ENCODE results near the gene CSF1R.

CSF1R gene

DNA sequence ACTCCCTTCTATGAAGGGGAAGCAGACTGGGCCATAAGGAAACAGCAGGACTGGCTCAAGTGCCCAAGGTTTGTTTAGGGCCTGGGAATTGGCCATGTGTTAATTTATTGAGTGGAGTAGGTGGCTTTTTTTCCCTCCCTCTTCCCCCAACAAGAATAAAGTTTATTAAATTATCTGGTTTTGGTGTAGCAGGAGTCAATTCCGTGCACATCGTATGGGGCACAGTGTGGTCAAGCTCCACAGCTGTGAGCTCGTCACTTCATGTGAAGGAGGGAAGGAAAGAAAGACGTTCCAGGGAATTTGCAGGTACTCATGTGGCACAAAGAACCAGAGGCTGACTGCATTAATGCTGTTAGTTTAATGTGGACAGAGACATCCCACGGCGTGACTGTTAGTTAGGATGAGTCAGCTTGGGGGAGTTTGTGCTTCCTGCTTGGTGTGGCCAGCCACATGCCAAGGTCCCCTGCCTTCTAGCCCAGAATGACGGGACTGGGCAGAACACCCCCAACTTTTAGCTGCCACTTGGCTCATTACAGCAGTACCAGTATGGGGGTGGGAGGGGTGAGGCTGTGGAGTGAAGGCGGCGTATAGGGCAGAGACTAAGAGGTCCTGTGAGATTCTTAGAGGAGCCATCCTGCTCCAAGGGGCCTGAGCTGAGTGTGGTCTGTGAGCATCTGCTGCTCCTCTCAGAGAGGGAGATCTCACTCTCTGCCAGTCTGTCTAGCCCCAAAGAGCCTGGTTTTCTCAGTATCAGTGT is 33.2 kb downstream of the CSF1R start:
- H3K4me3 ChIP-seq (ENCODE audit: low read depth, low read length): no peak overlapping the region
- H3K4me1 ChIP-seq (ENCODE audit: control insufficient read depth, insufficient read depth, low read length): no peaks in the 10 kb centered on the region
- CTCF ChIA-PET: no interaction called here
- peaks cover 16 to 83% of the 10 kb centered on the region in 2 experiments; a peak in 2 of 3 replicates for H3K36me3 ChIP-seq (ENCODE audit: control insufficient read depth in 2 of 2, insufficient read depth in 1 of 2, low read length in 2 of 2)
- TF ChIP-seq EGR2 (tag by site-specific recombination; IDR thresholded peaks at IDR 0.05; ENCODE audit: low read depth) (peak; percentile 31), PATZ1 (tag by site-specific recombination; IDR thresholded peaks at IDR 0.05) (no peak), ZFP69B (tag by site-specific recombination; IDR thresholded peaks at IDR 0.05) (no peak), ZNF510 (tag by site-specific recombination; IDR thresholded peaks at IDR 0.05; ENCODE audit: insufficient replicate concordance) (no peak), ZFHX2 (tag by site-specific recombination; conservative IDR thresholded peaks at IDR 0.05) (peak; percentile 52; the same call in 1 of the 2 replicates), ZNF621 (tag by site-specific recombination; IDR thresholded peaks at IDR 0.05) (no peak), GLIS2 (tag by site-specific recombination; IDR thresholded peaks at IDR 0.05) (peak; percentile 26; the same call in 1 of the 2 replicates)
- POLR2A ChIA-PET: no interaction called here
- H3K27ac ChIP-seq (ENCODE audit: extremely low read depth, low read depth, low read length): no peak overlapping the region
- no peaks in the 10 kb centered on the region for H3K9me3 ChIP-seq (ENCODE audit: control insufficient read depth, insufficient read depth, low read depth, low read length)

- Histone ChIP-seq H3K27ac (ENCODE audit: extremely low read depth, low read depth, low read length) (no peak overlapping the region), H3K9me3 (ENCODE audit: control insufficient read depth, insufficient read depth, low read depth, low read length) (no peaks in the 10 kb centered on the region), H3K4me1 (ENCODE audit: control insufficient read depth, insufficient read depth, low read length) (no peaks in the 10 kb centered on the region), H3K36me3 (ENCODE audit: control insufficient read depth in 2 of 2, insufficient read depth in 1 of 2, low read length in 2 of 2) (peaks cover 17 to 91% of the 10 kb centered on the region in 2 experiments; a peak in 2 of 3 replicates), H3K4me3 (ENCODE audit: low read depth, low read length) (no peak overlapping the region)
- TF ChIP-seq ZNF610 (tag by site-specific recombination; IDR thresholded peaks at IDR 0.05; ENCODE audit: borderline replicate concordance): no peak
- TF ChIP-seq PRDM1 (tag by site-specific recombination; IDR thresholded peaks at IDR 0.05): no peak
- TF ChIP-seq ZNF354C (tag by site-specific recombination; IDR thresholded peaks at IDR 0.05; ENCODE audit: borderline replicate concordance, low read depth): no peak
- TF ChIP-seq, protein P1, sequence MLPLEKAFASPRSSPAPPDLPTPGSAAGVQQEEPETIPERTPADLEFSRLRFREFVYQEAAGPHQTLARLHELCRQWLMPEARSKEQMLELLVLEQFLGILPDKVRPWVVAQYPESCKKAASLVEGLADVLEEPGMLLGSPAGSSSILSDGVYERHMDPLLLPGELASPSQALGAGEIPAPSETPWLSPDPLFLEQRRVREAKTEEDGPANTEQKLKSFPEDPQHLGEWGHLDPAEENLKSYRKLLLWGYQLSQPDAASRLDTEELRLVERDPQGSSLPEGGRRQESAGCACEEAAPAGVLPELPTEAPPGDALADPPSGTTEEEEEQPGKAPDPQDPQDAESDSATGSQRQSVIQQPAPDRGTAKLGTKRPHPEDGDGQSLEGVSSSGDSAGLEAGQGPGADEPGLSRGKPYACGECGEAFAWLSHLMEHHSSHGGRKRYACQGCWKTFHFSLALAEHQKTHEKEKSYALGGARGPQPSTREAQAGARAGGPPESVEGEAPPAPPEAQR (tag by site-specific recombination; IDR thresholded peaks at IDR 0.05): no peak
- TF ChIP-seq ZFP3 (tag by site-specific recombination; IDR thresholded peaks at IDR 0.05; ENCODE audit: low read depth): no peak
- no peak for TF ChIP-seq ZNF174 (tag by site-specific recombination; IDR thresholded peaks at IDR 0.05)
- TF ChIP-seq, protein P2, sequence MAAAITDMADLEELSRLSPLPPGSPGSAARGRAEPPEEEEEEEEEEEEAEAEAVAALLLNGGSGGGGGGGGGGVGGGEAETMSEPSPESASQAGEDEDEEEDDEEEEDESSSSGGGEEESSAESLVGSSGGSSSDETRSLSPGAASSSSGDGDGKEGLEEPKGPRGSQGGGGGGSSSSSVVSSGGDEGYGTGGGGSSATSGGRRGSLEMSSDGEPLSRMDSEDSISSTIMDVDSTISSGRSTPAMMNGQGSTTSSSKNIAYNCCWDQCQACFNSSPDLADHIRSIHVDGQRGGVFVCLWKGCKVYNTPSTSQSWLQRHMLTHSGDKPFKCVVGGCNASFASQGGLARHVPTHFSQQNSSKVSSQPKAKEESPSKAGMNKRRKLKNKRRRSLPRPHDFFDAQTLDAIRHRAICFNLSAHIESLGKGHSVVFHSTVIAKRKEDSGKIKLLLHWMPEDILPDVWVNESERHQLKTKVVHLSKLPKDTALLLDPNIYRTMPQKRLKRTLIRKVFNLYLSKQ (tag by site-specific recombination; IDR thresholded peaks at IDR 0.05; ENCODE audit: borderline replicate concordance): no peak
- TF ChIP-seq ZSCAN16 (tag by site-specific recombination; IDR thresholded peaks at IDR 0.05): no peak
- TF ChIP-seq, protein P3, sequence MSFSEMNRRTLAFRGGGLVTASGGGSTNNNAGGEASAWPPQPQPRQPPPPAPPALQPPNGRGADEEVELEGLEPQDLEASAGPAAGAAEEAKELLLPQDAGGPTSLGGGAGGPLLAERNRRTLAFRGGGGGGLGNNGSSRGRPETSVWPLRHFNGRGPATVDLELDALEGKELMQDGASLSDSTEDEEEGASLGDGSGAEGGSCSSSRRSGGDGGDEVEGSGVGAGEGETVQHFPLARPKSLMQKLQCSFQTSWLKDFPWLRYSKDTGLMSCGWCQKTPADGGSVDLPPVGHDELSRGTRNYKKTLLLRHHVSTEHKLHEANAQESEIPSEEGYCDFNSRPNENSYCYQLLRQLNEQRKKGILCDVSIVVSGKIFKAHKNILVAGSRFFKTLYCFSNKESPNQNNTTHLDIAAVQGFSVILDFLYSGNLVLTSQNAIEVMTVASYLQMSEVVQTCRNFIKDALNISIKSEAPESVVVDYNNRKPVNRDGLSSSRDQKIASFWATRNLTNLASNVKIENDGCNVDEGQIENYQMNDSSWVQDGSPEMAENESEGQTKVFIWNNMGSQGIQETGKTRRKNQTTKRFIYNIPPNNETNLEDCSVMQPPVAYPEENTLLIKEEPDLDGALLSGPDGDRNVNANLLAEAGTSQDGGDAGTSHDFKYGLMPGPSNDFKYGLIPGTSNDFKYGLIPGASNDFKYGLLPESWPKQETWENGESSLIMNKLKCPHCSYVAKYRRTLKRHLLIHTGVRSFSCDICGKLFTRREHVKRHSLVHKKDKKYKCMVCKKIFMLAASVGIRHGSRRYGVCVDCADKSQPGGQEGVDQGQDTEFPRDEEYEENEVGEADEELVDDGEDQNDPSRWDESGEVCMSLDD (tag by site-specific recombination; IDR thresholded peaks at IDR 0.05): no peak
- TF ChIP-seq ZNF223 (tag by site-specific recombination; IDR thresholded peaks at IDR 0.05): no peak
- CTCF ChIA-PET: no interaction called here
- POLR2A ChIA-PET: no interaction called here
These were observed 34.0 kb downstream of the CSF1R start for GRCh38 chr5:150052226-150052955.

Data from HEK293 (cell line).